ENCODE results near the gene IP6K1. TPM values are rescaled to one million over a fixed set of nuclear protein-coding genes. Genes with fewer than 3 reads are reported as not detected.
A peak's percentile ranks its signal among the peaks of the same experiment; 100 is the strongest.
"Not testable (repeated sequence)": the region's sequence is repeated elsewhere in the genome, so short reads cannot be mapped to it uniquely, and the experiment has no call there.

The IP6K1 gene
- 22.1 and 26.6 TPM in 2 replicates for total RNA-seq (2014; rRNA removed)
- polyA plus RNA-seq (2012) = 23.8 TPM

DNA sequence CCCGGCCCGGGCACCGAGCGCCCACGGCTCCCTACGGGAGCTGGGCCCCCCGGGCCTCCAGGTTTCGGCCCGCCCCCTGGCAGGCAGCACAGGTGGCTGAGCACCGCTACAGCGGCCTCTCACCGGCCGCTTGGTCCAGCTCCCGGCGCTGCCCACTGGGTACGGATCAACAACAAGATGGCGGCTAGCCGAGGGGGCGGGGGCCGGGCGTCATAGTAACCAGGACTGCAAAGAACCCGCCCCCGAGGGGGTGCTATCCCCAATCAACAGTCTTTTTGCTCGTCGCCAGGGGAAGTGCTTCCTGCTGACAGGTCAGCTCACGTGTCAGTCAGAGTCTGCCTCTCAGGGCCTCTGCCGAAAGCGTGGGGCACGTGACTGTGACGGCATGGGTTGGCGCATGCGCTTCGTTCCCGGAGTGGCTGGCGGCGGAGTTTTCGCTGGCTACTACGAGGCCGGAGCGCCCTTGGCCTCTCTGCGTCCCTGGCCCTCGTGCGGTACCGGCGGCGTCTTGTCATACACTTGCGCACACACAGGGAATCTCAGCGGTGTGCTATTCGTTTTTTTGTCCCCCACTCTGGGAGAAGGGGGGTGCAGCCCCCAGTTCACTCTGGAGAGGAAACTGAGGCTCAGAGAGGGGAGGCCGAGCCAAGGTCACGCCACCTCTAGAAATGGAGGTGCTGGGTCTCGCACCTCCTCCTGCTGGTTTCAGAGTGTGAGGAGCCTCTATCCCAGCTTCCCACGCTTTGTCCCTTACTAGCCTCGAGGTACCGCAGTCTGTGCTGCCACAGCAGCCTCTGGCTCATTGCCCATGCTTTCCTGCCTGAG, at the start of gene IP6K1:
IP6K1 (minus strand) TSS at position 186 of the 825 bp plus-strand sequence. CDS start 38,502 bp downstream, outside the sequence.
- DNase-seq (ENCODE audit: low read depth) = peak; percentile 100

GRCh38 chr3:49831341-49831740, 45.0 kb upstream of the IP6K1 start:
- DNase-seq (ENCODE audit: low read depth) = no peak

DNA sequence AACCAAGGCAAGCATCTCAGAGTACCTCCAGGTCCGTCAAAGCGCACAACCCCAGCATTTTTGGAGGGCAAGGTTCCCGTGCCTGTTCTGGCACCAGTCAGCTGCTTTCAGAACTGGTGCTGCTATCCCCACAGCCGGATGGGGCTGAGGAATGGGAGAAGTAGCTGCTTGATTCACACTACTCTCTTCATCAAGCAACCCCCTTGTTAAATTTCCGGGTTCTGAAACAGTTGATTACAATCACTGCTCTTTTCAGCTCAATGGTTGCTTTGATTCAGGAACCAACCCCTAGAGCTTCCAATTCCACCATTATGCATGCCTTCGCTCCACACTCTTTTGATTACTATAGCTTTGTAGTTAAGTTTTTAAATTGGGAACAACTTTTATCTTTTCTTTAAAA, 39.7 kb upstream of the IP6K1 start:
- DNase-seq (ENCODE audit: low read depth) = no peak

DNA sequence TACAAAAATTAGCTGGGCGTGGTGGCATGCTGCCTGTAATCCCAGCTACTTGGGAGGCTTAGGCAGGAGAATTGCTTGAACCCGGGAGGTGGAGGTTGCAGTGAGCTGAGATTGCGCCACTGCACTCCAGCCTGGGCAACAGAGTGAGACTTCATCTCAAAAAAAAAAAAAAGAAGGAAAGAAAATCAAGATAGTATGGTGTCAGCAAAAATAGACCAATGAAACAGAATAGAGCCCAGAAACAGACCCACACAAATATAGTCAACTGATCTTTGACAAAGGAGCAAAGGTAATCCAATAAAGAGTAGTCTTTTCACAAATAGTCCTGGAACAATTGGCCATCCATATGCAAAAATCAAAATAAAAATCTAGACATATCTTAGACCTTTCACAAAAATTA, 36.8 kb upstream of the IP6K1 start:
- DNase-seq (ENCODE audit: low read depth) = not testable (repeated sequence)

- peak; percentile 63 for DNase-seq (ENCODE audit: low read depth)
Measured at GRCh38 chr3:49813497-49814174, 27.3 kb upstream of the IP6K1 start, which contains the start of gene UBA7. UBA7 (minus strand) TSS chr3:49813953; CDS start chr3:49813787, 166 bp downstream.

- DNase-seq (ENCODE audit: low read depth) = no peak
Measured at GRCh38 chr3:49812916-49813496, 26.7 kb upstream of the IP6K1 start.

DNA sequence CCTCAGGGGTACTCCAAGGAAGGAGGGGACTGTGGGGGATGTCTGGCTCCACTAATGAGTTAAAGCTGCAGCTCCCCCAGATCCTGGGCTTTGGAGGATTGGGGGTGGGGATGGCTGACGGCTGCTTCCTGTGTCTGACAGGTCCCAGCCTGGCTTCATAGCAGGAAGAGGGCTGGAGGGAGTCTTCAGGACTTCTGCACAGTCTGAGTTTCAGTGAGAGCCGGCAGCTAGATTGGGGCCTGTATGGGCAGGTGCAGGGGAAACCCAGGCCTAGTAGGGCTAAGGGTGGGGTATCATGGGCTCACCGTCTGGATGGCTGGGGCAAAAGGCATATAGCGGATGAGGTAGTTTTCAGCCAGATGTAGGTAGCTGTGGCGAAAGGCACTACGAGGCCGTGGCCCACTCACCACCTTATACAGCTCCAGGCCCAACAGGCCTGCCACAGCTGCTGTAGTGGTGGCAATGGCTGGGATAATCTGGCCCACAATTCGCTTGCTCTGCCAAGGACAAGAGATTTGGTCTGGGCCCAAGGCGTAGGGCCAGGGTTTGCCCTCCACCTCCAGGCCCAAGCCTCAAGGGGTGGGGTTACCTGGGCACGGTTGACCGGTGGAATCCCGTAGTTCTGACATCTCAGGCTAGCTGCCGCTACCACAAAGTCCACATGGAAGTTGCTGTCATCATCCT, 21.2 kb upstream of the IP6K1 start:
- no peak for DNase-seq (ENCODE audit: low read depth)

- no peak for DNase-seq (ENCODE audit: low read depth)
Measured at GRCh38 chr3:49806850-49807249, 20.5 kb upstream of the IP6K1 start.

GRCh38 chr3:49805897-49806701, 19.8 kb upstream of the IP6K1 start:
- no peak for DNase-seq (ENCODE audit: low read depth)

- peak; percentile 78 for DNase-seq (ENCODE audit: low read depth)
Measured at GRCh38 chr3:49805367-49805782, 19.0 kb upstream of the IP6K1 start.

DNA sequence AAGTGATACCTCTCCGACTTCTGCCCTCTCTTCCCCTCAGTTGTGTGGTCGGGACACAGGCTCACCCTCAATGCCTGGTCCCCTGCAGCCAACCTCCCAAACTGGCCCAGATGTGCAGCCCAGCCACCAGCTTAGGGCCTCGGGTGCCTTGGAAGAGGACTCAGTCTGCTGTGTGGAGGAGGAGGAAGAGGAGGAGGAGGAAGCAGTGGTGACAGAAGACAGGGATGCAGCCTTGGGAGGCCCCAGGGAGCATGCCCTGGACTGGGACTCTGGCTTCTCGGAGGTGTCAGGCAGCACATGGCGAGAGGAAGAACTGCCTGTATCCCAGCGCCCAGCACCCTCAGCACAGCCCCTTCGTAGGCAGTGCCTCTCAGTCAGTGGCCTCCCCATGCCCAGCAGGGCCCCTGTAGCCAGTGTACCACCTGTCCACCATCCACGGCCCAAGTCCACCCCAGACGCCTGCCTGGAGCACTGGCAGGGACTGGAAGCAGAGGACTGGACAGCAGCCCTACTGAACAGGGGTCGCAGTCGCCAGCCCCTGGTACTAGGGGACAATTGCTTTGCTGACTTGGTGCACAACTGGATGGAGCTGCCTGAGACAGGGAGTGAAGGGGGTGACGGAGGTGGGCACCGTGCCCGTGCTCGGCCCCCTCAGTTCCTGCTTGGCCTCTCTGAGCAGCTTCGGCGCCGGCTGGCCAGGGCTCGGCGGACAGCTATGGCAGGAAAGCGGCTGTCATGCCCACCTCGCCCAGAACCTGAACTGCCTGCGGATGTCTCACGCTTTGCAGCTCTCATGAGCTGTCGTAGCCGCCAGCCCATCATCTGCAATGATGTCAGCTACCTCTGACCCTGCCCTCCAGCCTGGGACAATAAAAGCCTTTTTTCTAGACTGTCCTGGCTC, 18.0 kb upstream of the IP6K1 start:
- no peak for DNase-seq (ENCODE audit: low read depth)

GRCh38 chr3:49803465-49804140, 17.3 kb upstream of the IP6K1 start:
- DNase-seq (ENCODE audit: low read depth) = no peak

DNA sequence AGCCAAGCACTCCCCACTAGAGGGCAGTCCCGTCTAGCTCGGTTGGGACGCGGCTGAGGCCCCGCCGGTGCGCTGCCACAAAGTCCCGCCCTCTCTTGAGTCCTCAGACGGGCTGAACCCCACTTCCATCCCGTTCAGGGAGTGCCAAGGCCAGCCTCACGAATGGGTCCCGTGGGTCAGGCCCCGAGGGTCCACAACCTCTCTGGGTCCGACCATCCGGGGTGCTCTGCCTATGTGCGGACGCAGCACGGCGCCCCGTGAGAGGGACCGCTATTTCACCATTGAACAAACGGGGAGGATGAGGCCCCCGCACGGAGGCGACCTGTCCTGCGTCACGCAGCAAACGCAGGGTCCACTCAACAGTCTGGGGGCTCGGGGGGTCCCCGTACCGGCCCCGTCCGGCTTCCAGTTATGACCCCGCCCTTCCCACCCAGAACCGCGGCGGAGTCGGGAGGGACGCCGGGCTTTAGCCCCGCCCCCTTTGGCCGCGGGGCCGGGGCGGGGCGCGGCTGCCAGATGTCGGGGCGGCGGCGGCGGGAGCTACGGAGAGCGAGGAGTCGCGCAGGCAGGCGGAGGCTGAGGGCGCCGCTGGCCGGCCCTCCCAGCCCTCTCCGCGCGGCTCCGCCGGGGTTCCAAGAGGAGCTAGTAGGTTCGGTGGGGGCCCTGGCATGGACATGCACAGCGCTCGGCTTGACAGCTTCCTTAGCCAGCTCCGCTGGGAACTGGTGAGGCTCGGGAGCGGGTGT, 16.6 kb upstream of the IP6K1 start, which contains the start of gene INKA1:
INKA1 (plus strand) TSS at position 543 of the 746 bp plus-strand sequence; CDS start at position 675, 132 bp downstream.
- peak; percentile 73 for DNase-seq (ENCODE audit: low read depth)

- no peak for DNase-seq (ENCODE audit: low read depth)
Measured at GRCh38 chr3:49801160-49801559, 14.8 kb upstream of the IP6K1 start.

- DNase-seq (ENCODE audit: low read depth) = peak; percentile 82
Measured at GRCh38 chr3:49799761-49800160, 13.4 kb upstream of the IP6K1 start, which contains the start of gene CDHR4. CDHR4 (minus strand) TSS chr3:49799873; CDS start chr3:49799812, 61 bp downstream.

- no peak for DNase-seq (ENCODE audit: low read depth)
Measured at GRCh38 chr3:49799105-49799504, 12.8 kb upstream of the IP6K1 start.

- DNase-seq (ENCODE audit: low read depth) = no peak
Measured at GRCh38 chr3:49794926-49795905, 8.9 kb upstream of the IP6K1 start.

Measured in LHCN-M2 (cell line).